ENCODE data around the gene UPF1. TPM values are rescaled to one million over a fixed set of nuclear protein-coding genes. Genes with fewer than 3 reads are reported as not detected.

Gene UPF1
- polyA plus RNA-seq, 3 donors: 2.6 to 43.7 (median 3.2) TPM

- H3K27ac ChIP-seq (ENCODE audit: low read depth in 1 of 2, low read length in 2 of 2): no peak overlapping the region
- no peaks in the 10 kb centered on the region for H3K79me2 ChIP-seq (ENCODE audit: insufficient read depth, low read length)
- H3K4me1 ChIP-seq (ENCODE audit: control insufficient read depth in 1 of 2, insufficient read depth in 2 of 2, low read length in 2 of 2): peaks cover 6 to 7% of the 10 kb centered on the region in 2 donors
- no peak for TF ChIP-seq CTCF (IDR thresholded peaks at IDR 0.05)
- H2AFZ ChIP-seq (ENCODE audit: insufficient read depth, low read depth, low read length, poor library complexity, severe bottlenecking): no peak overlapping the region
- H3K4me1 Mint-ChIP-seq: peaks cover 4% of the 10 kb centered on the region
- peaks cover 0 to 5% (median 1%) of the 10 kb centered on the region in 7 donors for H3K9me3 Mint-ChIP-seq
- peak overlapping the region in 1 of 2 donors; percentile 71 for H3K4me3 Mint-ChIP-seq
- peaks cover 32 to 44% (median 36%) of the 10 kb centered on the region in 3 donors for H3K27me3 Mint-ChIP-seq (ENCODE audit: low read depth in 3 of 3)
- H3K27me3 ChIP-seq (ENCODE audit: control insufficient read depth in 2 of 2, insufficient read depth in 2 of 2, low read length in 2 of 2): peaks cover 0 to 24% of the 10 kb centered on the region in 2 donors
- H3K36me3 Mint-ChIP-seq: peaks cover 29% of the 10 kb centered on the region in 2 donors
- no peak for DNase-seq
- peaks cover 34% of the 10 kb centered on the region for H4K20me1 ChIP-seq (ENCODE audit: insufficient read depth, low read length)
- H3K27ac Mint-ChIP-seq: peak overlapping the region in 1 of 7 donors; percentile 33
- no peak overlapping the region for H3K4me3 ChIP-seq (replicated peaks in 1 of 3; ENCODE audit: low read depth in 2 of 3, low read length in 3 of 3)
- intact Hi-C loops (cut with micrococcal nuclease): no loop called here
- H3K4me2 ChIP-seq (replicated peaks; ENCODE audit: extremely low read depth, low read length, poor library complexity, severe bottlenecking): no peak overlapping the region
- H3K9me3 ChIP-seq (replicated peaks in 1 of 2; ENCODE audit: control insufficient read depth in 1 of 2, insufficient read depth in 1 of 2, low read length in 2 of 2): no peaks in the 10 kb centered on the region
- peaks cover 19 to 26% of the 10 kb centered on the region in 2 donors for H3K36me3 ChIP-seq (replicated peaks in 1 of 2; ENCODE audit: control insufficient read depth in 1 of 2, insufficient read depth in 2 of 2, low read length in 2 of 2)
- WGBS (ENCODE audit: insufficient coverage): 6% methylated on average over 25 of the region's 25 CpGs
- H3K9ac ChIP-seq (ENCODE audit: insufficient read depth, low read length, poor library complexity, severe bottlenecking): no peak overlapping the region
These were observed 38.9 kb downstream of the UPF1 start for GRCh38 chr19:18870531-18871172.

DNA sequence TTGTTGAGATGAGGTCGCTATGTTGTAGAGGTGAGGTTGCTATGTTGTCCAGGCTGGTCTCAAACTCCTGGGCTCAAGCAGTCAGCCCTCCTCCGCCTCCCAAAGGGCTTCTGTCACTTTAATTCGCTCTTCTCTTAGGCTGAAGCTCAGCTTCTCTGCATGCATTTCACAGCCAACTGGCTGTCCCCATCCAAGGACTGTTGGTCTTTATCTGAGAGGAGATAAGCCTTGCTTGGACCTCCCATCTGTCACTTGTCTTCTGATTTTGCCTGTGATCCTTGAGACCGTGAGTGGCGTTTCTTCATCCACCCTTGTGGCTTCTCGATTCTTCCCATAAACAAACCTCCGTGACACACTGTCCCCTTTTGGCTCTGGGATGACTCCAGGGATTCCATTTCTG is 39.8 kb downstream of the UPF1 start:
- Histone ChIP-seq H3K27ac (ENCODE audit: low read depth in 1 of 2, low read length in 2 of 2) (no peak overlapping the region), H3K4me1 (ENCODE audit: control insufficient read depth in 1 of 2, insufficient read depth in 2 of 2, low read length in 2 of 2) (peaks cover 6 to 7% of the 10 kb centered on the region in 2 donors), H4K20me1 (ENCODE audit: insufficient read depth, low read length) (peaks cover 25% of the 10 kb centered on the region), H3K4me3 (replicated peaks in 1 of 3; ENCODE audit: low read depth in 2 of 3, low read length in 3 of 3) (no peak overlapping the region), H3K9me3 (replicated peaks in 1 of 2; ENCODE audit: control insufficient read depth in 1 of 2, insufficient read depth in 1 of 2, low read length in 2 of 2) (no peaks in the 10 kb centered on the region), H3K4me2 (replicated peaks; ENCODE audit: extremely low read depth, low read length, poor library complexity, severe bottlenecking) (no peak overlapping the region), H3K27me3 (ENCODE audit: control insufficient read depth in 2 of 2, insufficient read depth in 2 of 2, low read length in 2 of 2) (peaks cover 0 to 24% of the 10 kb centered on the region in 2 donors), H2AFZ (ENCODE audit: insufficient read depth, low read depth, low read length, poor library complexity, severe bottlenecking) (no peak overlapping the region), H3K79me2 (ENCODE audit: insufficient read depth, low read length) (no peaks in the 10 kb centered on the region), H3K36me3 (replicated peaks in 1 of 2; ENCODE audit: control insufficient read depth in 1 of 2, insufficient read depth in 2 of 2, low read length in 2 of 2) (peaks cover 13 to 18% of the 10 kb centered on the region in 2 donors), H3K9ac (ENCODE audit: insufficient read depth, low read length, poor library complexity, severe bottlenecking) (no peak overlapping the region)
- Mint-ChIP-seq H3K27ac (peak overlapping the region in 1 of 7 donors; percentile 21), H3K27me3 (ENCODE audit: low read depth in 3 of 3) (peaks cover 33 to 44% (median 35%) of the 10 kb centered on the region in 3 donors), H3K4me1 (peaks cover 4% of the 10 kb centered on the region), H3K36me3 (peaks cover 20 to 22% of the 10 kb centered on the region in 2 donors), H3K4me3 (peak overlapping the region in 1 of 2 donors; percentile 42), H3K9me3 (peaks cover 0 to 5% (median 1%) of the 10 kb centered on the region in 7 donors)
- no CpG with 5 or more reads among the region's 7 CpGs for WGBS (ENCODE audit: insufficient coverage)
- DNase-seq: no peak
- intact Hi-C loops (cut with micrococcal nuclease): no loop called here
- TF ChIP-seq CTCF (IDR thresholded peaks at IDR 0.05): no peak

Data from CD14-positive monocyte (primary cell).